BJ (cell line): ENCODE results near the gene CLIP1. TPM values are rescaled to one million over a fixed set of nuclear protein-coding genes. Genes with fewer than 3 reads are reported as not detected.
"Not testable (repeated sequence)": the region's sequence is repeated elsewhere in the genome, so short reads cannot be mapped to it uniquely, and the experiment has no call there.

Source experiments
- CTCF ChIA-PET: fragments of 350-600 bp; formaldehyde crosslinking; extraction: SDS; loops from one replicate; lab custom pipeline; 2021; ENCODE audit warnings: antibody characterized with exemption, inconsistent platforms; lab: Yijun Ruan, JAX
- POLR2A ChIA-PET: fragments of 300-600 bp; sonication (Branson Sonifier 250); formaldehyde crosslinking; extraction: SDS; loops from one replicate; lab custom pipeline; 2021; ENCODE audit warnings: antibody characterized with exemption; lab: Charles Lee
- DNase-seq: peaks from one replicate; pipeline ENCODE4 v3.0.0-alpha.2; 2011; ENCODE audit warnings: low read depth
- H3K27me3 ChIP-seq: 2 replicates; pipeline ENCODE4 v1.6.0; 2011; ENCODE audit warnings: low read length; ENCODE audit not compliant: control insufficient read depth, insufficient read depth
- H3K36me3 ChIP-seq: 2 replicates; pipeline ENCODE4 v1.5.1; 2011; ENCODE audit warnings: low read length; ENCODE audit not compliant: control insufficient read depth, insufficient read depth
- H3K4me3 ChIP-seq: 2 replicates; pipeline ENCODE4 v1.5.1; 2011; ENCODE audit warnings: low read depth, mild to moderate bottlenecking, control low read depth, low read length
- polyA minus RNA-seq: library from RNA; depleted of rRNA, polyadenylated mRNA; stranded (reverse); fragments of >200 nt; gene quantifications from 2 replicates; pipeline ENCODE4 v1.2.3, GENCODE V29; 2011; rRNA and poly(A)+ RNA removed
- polyA plus RNA-seq: library from polyadenylated mRNA; depleted of rRNA; stranded (reverse); fragments of >200 nt; gene quantifications from 2 replicates; pipeline ENCODE4 v1.2.3, GENCODE V29; 2011; rRNA removed
- TF ChIP-seq, protein P1 (sequence below): IDR thresholded peaks from 2 replicates; pipeline ENCODE4 v1.5.1; 2011; ENCODE audit warnings: low read depth, mild to moderate bottlenecking, control low read depth, inconsistent platforms, low read length, moderate library complexity; ENCODE audit not compliant: insufficient read depth

The CLIP1 gene
- polyA plus RNA-seq (81.2 and 104 TPM in 2 replicates), polyA minus RNA-seq (93.1 and 128 TPM in 2 replicates)

DNA sequence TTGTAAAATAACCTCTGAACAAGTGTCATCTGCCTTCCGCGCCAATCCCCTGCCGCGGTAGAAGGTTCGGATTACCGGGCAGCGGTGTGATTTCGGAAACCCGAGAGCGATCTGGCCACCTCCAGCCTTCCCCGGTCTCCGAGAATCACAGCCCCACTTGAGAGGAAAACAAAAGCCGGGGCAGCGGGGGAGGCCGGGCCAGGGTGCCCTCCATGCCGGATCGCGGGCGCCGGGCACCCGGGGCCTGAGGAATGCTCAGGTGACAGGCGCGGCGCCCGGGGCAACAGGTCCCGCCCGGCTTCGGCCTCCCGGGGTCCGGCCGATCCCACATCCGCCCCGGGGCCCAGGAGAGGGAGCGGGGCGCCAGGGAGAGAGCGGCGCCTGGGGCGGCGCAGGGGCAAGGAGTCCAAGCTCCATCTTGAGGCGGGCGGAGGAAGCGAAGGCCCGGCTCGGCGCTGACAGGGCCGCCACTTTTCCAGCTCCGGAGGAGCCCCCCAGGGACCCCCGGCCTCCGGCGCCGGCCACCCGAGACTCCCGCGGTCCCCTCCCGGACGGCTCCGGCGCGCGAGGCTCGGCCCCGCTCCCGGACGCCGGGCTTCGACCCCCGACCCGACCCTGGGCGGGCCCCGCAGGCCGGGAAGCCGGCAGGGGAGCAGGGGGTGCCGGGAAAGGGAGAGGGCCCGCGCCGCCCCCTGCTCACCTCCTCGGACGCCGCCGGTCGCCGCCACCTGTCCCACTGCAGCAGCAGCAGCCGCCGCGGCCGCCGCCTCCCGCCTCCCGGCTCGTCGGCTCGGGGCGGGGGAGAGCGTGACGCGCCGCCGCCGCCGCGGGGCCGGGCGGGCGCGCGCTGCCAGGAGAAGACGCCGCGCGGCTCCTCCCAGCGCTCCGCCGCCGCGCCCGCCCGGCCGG, at the start of gene CLIP1:
Gene CLIP1 (minus strand): TSS at position 849 of the 909 bp plus-strand sequence. CDS start 42,217 bp downstream, outside the sequence.
- TF ChIP-seq, protein P1, sequence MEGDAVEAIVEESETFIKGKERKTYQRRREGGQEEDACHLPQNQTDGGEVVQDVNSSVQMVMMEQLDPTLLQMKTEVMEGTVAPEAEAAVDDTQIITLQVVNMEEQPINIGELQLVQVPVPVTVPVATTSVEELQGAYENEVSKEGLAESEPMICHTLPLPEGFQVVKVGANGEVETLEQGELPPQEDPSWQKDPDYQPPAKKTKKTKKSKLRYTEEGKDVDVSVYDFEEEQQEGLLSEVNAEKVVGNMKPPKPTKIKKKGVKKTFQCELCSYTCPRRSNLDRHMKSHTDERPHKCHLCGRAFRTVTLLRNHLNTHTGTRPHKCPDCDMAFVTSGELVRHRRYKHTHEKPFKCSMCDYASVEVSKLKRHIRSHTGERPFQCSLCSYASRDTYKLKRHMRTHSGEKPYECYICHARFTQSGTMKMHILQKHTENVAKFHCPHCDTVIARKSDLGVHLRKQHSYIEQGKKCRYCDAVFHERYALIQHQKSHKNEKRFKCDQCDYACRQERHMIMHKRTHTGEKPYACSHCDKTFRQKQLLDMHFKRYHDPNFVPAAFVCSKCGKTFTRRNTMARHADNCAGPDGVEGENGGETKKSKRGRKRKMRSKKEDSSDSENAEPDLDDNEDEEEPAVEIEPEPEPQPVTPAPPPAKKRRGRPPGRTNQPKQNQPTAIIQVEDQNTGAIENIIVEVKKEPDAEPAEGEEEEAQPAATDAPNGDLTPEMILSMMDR: peak; percentile 51
- no peaks in the 10 kb centered on the region for H3K27me3 ChIP-seq
- H3K36me3 ChIP-seq: no peaks in the 10 kb centered on the region
- CTCF ChIA-PET: interaction anchor here (1.0 to 3.8 kb wide), 5 partner anchors 16 to 86 kb away, joined by 3 to 15 read pairs (median 3); no protein-coding TSS in a partner anchor
- peak within 1 kb of the TSS; percentile 56 for H3K4me3 ChIP-seq
- POLR2A ChIA-PET: no interaction called here
- no peak for DNase-seq

DNA sequence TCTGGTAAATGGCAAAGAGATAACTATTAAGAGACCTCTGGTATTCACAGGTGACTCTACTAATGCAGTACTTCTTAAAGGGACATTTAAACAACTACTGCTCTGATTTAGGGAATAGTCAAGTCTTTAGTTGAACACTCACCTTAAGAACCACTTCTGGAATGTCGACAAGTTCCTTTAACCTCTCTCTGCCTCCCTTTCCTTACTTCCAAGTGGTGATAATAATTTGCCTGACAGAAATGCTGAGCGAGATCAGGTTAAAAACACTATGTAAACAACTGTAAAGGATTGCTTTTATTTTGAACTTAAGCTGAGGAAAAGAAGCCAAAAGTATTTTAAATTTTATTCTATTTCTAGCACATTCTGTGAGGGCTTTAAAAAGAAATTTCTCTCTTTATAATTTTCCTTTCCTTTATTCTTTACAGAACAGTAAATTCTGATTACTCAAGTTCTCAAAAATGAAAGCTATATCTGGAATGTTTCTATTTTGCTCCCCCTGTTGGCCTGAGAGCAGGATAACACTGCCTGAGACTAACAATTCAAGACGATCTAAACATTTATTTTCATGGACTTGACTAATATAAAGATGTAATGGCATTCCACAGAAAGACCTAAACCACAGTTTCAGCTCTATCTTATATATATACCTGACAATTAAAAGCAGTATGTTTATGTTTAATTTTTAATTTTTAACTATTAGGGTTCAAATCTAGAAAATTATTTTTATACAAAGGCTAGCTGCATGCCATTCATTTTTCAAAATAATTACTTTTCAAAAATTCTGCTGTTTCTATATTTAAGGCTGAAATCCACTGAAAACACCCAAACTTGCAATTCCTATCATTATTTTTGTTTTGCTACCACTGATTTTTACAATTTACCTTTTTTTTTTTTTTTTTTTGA, 49.1 kb upstream of the CLIP1 start:
- TF ChIP-seq, protein P1: peak; percentile 74

DNA sequence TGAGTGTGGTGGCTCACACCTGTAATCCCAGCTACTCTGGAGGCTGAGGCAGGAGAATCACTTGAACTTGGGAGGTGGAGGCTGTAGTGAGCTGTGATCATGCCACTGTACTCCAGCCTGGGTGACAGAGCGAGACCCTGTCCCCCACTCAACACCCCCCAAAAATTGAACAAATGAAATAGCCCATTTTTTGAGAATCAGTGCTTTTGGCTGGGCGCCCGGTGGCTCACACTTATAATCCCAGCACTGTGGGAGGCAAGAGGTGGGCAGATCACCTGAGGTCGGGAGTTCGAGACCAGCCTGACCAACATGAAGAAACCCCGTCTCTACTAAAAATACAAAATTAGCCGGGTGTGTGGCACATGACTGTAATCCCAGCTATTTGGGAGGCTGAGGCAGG, 48.1 kb upstream of the CLIP1 start:
- DNase-seq, H3K4me3 ChIP-seq, H3K27me3 ChIP-seq: not testable (repeated sequence)
- ChIA-PET POLR2A (interaction anchor here (2.0 kb wide), 1 partner anchor 71 kb away, joined by 29 read pairs; no protein-coding TSS in a partner anchor), CTCF (interaction anchor here (1.2 to 5.7 kb wide), 7 partner anchors 21 to 134 kb away, joined by 3 to 85 read pairs (median 6); partner anchors contain the start of gene ZCCHC8)
- H3K36me3 ChIP-seq: peaks cover 12% of the 10 kb centered on the region

More for the DNA sequence above, 49.1 kb upstream of the CLIP1 start:
- peak; percentile 37 for DNase-seq
- Histone ChIP-seq H3K36me3 (peaks cover 17% of the 10 kb centered on the region), H3K27me3 (no peaks in the 10 kb centered on the region), H3K4me3 (no peak overlapping the region)
- ChIA-PET POLR2A (interaction anchor here (0.5 to 2.0 kb wide), 2 partner anchors 72 to 269 kb away, joined by 3 to 29 read pairs; no protein-coding TSS in a partner anchor), CTCF (interaction anchor here (0.6 to 5.7 kb wide), 25 partner anchors 9 to 135 kb away, joined by 3 to 85 read pairs (median 4); partner anchors contain the start of genes CLIP1 and ZCCHC8)

DNA sequence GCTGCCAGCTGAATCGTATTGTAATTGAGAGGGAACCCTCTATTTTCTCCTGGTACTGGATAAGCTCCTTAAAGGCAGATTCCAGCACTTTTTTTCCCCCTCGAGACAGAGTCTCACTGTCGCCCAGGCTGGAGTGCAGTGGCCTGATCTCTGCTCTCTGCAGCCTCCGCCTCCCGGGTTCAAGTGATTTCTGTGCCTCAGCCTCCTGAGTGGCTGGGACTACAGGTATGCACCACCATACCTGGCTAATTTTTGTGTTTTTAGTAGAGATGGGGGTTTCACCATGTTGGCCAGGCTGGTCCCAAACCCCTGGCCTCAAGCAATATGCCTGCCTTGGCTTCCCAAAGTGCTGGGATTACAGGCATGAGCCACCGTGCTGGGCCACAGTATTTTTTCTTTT, 47.4 kb upstream of the CLIP1 start:
- H3K36me3 ChIP-seq, H3K27me3 ChIP-seq, DNase-seq, POLR2A ChIA-PET, H3K4me3 ChIP-seq: not testable (repeated sequence)
- CTCF ChIA-PET: interaction anchor here (1.9 to 5.7 kb wide), 2 partner anchors 63 to 70 kb away, joined by 7 to 85 read pairs; no protein-coding TSS in a partner anchor

DNA sequence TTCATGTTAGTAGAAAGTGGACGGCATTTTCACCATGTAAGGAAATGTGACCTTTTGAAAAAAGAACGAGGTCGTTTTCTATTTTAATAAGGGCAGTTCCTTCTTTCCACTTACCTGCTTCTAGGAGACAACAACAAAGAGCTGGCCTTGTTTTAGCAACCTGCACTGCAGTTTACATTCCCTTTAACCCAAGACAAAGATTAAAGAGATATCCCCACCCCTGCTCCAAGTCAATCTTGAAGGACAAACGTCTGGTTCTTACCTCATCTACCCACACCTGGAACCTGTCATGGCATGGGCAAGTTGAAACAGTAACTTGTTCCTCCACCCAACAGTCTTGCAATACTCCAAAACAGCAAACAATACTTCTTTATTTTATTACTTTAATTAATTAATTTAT, 45.5 kb upstream of the CLIP1 start:
- CTCF ChIA-PET: no interaction called here
- H3K4me3 ChIP-seq: no peak overlapping the region
- POLR2A ChIA-PET: no interaction called here
- TF ChIP-seq, protein P1: no peak
- H3K36me3 ChIP-seq: peaks cover 3% of the 10 kb centered on the region
- H3K27me3 ChIP-seq: no peaks in the 10 kb centered on the region
- DNase-seq: no peak

DNA sequence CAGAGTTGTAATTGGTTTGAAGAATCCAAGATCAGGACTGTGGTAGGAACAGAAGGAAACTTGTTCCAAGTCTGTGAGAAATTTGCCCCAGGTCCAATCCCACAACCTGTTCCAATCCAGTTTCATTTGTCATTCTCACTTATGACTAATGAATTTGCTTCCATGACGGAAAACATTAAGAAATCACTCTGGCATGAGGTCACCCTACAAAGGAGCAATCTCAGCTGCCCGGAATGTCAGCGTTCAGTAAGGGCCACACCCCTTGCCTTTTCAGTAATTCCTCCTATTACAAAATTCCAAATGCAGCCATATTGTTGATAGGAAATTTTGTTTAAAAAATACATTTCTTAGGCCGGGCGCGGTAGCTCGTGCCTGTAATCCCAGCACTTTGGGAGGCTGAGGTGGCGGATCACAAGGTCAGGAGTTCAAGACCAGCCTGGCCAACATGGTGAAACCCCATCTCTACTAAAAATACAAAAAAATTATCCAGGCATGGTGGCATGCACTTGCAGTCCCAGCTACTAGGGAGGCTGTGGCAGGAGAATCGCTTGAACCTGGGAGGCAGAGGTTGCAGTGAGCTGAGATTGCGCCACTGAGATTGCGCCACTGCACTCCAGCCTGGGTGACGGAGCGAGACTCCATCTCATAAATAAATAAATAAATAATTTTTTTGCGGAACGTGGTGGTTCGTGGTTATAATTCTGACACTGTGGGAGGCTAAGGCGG, 42.0 kb upstream of the CLIP1 start:
- H3K36me3 ChIP-seq, H3K27me3 ChIP-seq, H3K4me3 ChIP-seq: not testable (repeated sequence)
- POLR2A ChIA-PET: interaction anchor here (0.5 kb wide), 1 partner anchor 64 kb away, joined by 11 read pairs; no protein-coding TSS in a partner anchor
- CTCF ChIA-PET: interaction anchor here (0.8 to 1.0 kb wide), 2 partner anchors 54 to 65 kb away, joined by 4 read pairs; no protein-coding TSS in a partner anchor
- peak; percentile 95 for DNase-seq
